Natural killer cell (primary cell): ENCODE results near the gene PAK3. TPM values are rescaled to one million over a fixed set of nuclear protein-coding genes. Genes with fewer than 3 reads are reported as not detected.

Experiments
- ATAC-seq, 3 donors: fragments of 150-1000 bp in 2 of 3; fragments of 200-7000 bp in 1 of 3; cut with Tn5 transposase; 1 replicate in 1 of 3; 2 replicates in 2 of 3; pipeline ENCODE4 v1.10.0; 2021; ENCODE audit warnings: mild to moderate bottlenecking in 2 of 3, moderate library complexity in 2 of 3
- DNase-seq, 2 donors: peaks; one replicate each; pipeline versions ENCODE4 v3.0.0 to v3.0.0-alpha.2; 2013 to 2021; ENCODE audit warnings: mixed read lengths in 1 of 2
- H3K27ac ChIP-seq: one replicate; pipeline ENCODE4 v1.5.1; 2013; ENCODE audit warnings: mild to moderate bottlenecking, low read length
- H3K27me3 ChIP-seq: one replicate; pipeline ENCODE4 v1.6.1; 2013; ENCODE audit warnings: low read length; ENCODE audit not compliant: control insufficient read depth, insufficient read depth
- H3K36me3 ChIP-seq: one replicate; pipeline ENCODE4 v1.6.1; 2013; ENCODE audit warnings: low read length; ENCODE audit not compliant: control insufficient read depth, insufficient read depth
- H3K4me1 ChIP-seq: one replicate; pipeline ENCODE4 v1.6.1; 2013; ENCODE audit warnings: low read length; ENCODE audit not compliant: control insufficient read depth, insufficient read depth
- H3K4me3 ChIP-seq: one replicate; pipeline ENCODE4 v1.5.1; 2013; ENCODE audit warnings: low read length
- H3K9me3 ChIP-seq: one replicate; pipeline ENCODE4 v1.6.1; 2013; ENCODE audit warnings: low read length; ENCODE audit not compliant: control insufficient read depth, insufficient read depth
- H3K27ac Mint-ChIP-seq, 2 donors: one replicate each; pipeline ENCODE4 v1.8.0; 2022; ENCODE audit warnings: mild to moderate bottlenecking in 2 of 2, mixed read lengths in 2 of 2, moderate library complexity in 1 of 2
- H3K27me3 Mint-ChIP-seq, 2 donors: one replicate each; pipeline ENCODE4 v1.8.0; 2022; ENCODE audit warnings: low read depth in 2 of 2, mixed read lengths in 2 of 2
- H3K36me3 Mint-ChIP-seq: one replicate; pipeline ENCODE4 v1.8.0; 2022; ENCODE audit warnings: mixed read lengths
- H3K4me1 Mint-ChIP-seq, 2 donors: one replicate each; pipeline ENCODE4 v1.8.0; 2022; ENCODE audit warnings: mixed read lengths in 2 of 2
- H3K4me3 Mint-ChIP-seq: one replicate; pipeline ENCODE4 v1.8.0; 2022; ENCODE audit warnings: mild to moderate bottlenecking, moderate library complexity, mixed read lengths
- H3K9me3 Mint-ChIP-seq, 2 donors: one replicate each; pipeline ENCODE4 v1.8.0; 2022; ENCODE audit warnings: mixed read lengths in 2 of 2
- CTCF ChIP-seq: fragments of 200-600 bp; IDR thresholded peaks from one replicate; pipeline ENCODE4 v1.8.0; 2022; ENCODE audit warnings: antibody characterized with exemption
- WGBS: methylation state at CpG from one replicate; pipeline ENCODE4 v1.1.7; 2013; ENCODE audit warnings: missing lambda C conversion rate; ENCODE audit not compliant: insufficient coverage; 5-methylcytosine and 5-hydroxymethylcytosine counted together
- intact Hi-C: fragments of 100-400 bp; cut with micrococcal nuclease; formaldehyde crosslinking; loops from one replicate; pipeline ENCODE4 v1.14.2; 2022
- total RNA-seq, 4 donors: library from RNA; stranded (reverse); fragments of 120-200 nt in 1 of 4; gene quantifications; one replicate each; pipeline versions ENCODE4 v1.2.3 to v1.2.4, GENCODE V29; 2013 to 2022

The PAK3 gene
- total RNA-seq, 3 donors from 2014 or later (not counting 1 experiment from before 2014, with no cell fraction given), result not detected

- Histone ChIP-seq H3K9me3 (no peaks in the 10 kb centered on the region), H3K4me3 (no peak overlapping the region), H3K27ac (no peak overlapping the region), H3K27me3 (no peaks in the 10 kb centered on the region), H3K36me3 (no peaks in the 10 kb centered on the region), H3K4me1 (no peaks in the 10 kb centered on the region)
- H3K36me3 Mint-ChIP-seq, result no peaks in the 10 kb centered on the region
- ATAC-seq (no peak), DNase-seq (no peak)
- no peak overlapping the region for H3K4me3 Mint-ChIP-seq
- no peaks in the 10 kb centered on the region for H3K9me3 Mint-ChIP-seq
- no peak for TF ChIP-seq CTCF
- peaks cover 0 to 16% of the 10 kb centered on the region in 2 donors for H3K27me3 Mint-ChIP-seq
- intact Hi-C loops, result no loop called here
- 100% methylated on average over 1 of the region's 1 CpG for WGBS
- H3K4me1 Mint-ChIP-seq, result no peaks in the 10 kb centered on the region
- no peak overlapping the region for H3K27ac Mint-ChIP-seq
These were observed 18.8 kb downstream of the PAK3 start for GRCh38 chrX:111114806-111115205.

- Histone ChIP-seq H3K4me3 (no peak overlapping the region), H3K4me1 (no peaks in the 10 kb centered on the region), H3K36me3 (no peaks in the 10 kb centered on the region), H3K27me3 (no peaks in the 10 kb centered on the region), H3K9me3 (no peaks in the 10 kb centered on the region), H3K27ac (no peak overlapping the region)
- TF ChIP-seq CTCF, result no peak
- H3K9me3 Mint-ChIP-seq, result no peaks in the 10 kb centered on the region
- no peak overlapping the region for H3K4me3 Mint-ChIP-seq
- no peaks in the 10 kb centered on the region for H3K4me1 Mint-ChIP-seq
- H3K36me3 Mint-ChIP-seq, result no peaks in the 10 kb centered on the region
- H3K27me3 Mint-ChIP-seq, result peaks cover 0 to 21% of the 10 kb centered on the region in 2 donors
- intact Hi-C loops, result no loop called here
- WGBS, result 79% methylated on average over 1 of the region's 1 CpG
- ATAC-seq (no peak), DNase-seq (no peak)
- H3K27ac Mint-ChIP-seq, result no peak overlapping the region
These were observed 20.7 kb downstream of the PAK3 start for GRCh38 chrX:111116666-111117065.

- intact Hi-C loops, result no loop called here
- H3K9me3 Mint-ChIP-seq, result no peaks in the 10 kb centered on the region
- WGBS, result 100% methylated on average over 1 of the region's 2 CpGs
- no peak overlapping the region for H3K4me3 Mint-ChIP-seq
- ATAC-seq (no peak), DNase-seq (no peak)
- H3K27ac ChIP-seq, result no peak overlapping the region
- H3K4me1 ChIP-seq, result no peaks in the 10 kb centered on the region
- H3K27me3 ChIP-seq, result no peaks in the 10 kb centered on the region
- H3K9me3 ChIP-seq, result no peaks in the 10 kb centered on the region
- H3K36me3 Mint-ChIP-seq, result no peaks in the 10 kb centered on the region
- no peak for TF ChIP-seq CTCF
- H3K27me3 Mint-ChIP-seq, result peaks cover 0 to 21% of the 10 kb centered on the region in 2 donors
- H3K4me3 ChIP-seq, result no peak overlapping the region
- H3K27ac Mint-ChIP-seq, result no peak overlapping the region
- no peaks in the 10 kb centered on the region for H3K36me3 ChIP-seq
- H3K4me1 Mint-ChIP-seq, result peaks cover 5 to 6% of the 10 kb centered on the region in 2 donors
These were observed 23.4 kb downstream of the PAK3 start for GRCh38 chrX:111119341-111119740.

GRCh38 chrX:111123125-111123524 is 27.1 kb downstream of the PAK3 start:
- no CpG with 5 or more reads among the region's 6 CpGs for WGBS
- peaks cover 5 to 6% of the 10 kb centered on the region in 2 donors for H3K4me1 Mint-ChIP-seq
- H3K4me3 ChIP-seq, result peak overlapping the region; percentile 30
- peak overlapping the region; percentile 70 for H3K4me3 Mint-ChIP-seq
- intact Hi-C loops, result no loop called here
- H3K9me3 ChIP-seq, result no peaks in the 10 kb centered on the region
- TF ChIP-seq CTCF, result no peak
- H3K9me3 Mint-ChIP-seq, result no peaks in the 10 kb centered on the region
- H3K27me3 ChIP-seq, result no peaks in the 10 kb centered on the region
- H3K27ac Mint-ChIP-seq, result peak overlapping the region in 1 of 2 donors; percentile 58
- H3K36me3 Mint-ChIP-seq, result no peaks in the 10 kb centered on the region
- peaks cover 0 to 6% of the 10 kb centered on the region in 2 donors for H3K27me3 Mint-ChIP-seq
- no peaks in the 10 kb centered on the region for H3K36me3 ChIP-seq
- DNase-seq (peak in 1 of 2 donors; percentile 20), ATAC-seq (no peak)
- H3K27ac ChIP-seq, result peak overlapping the region; percentile 42
- H3K4me1 ChIP-seq, result no peaks in the 10 kb centered on the region
